Stimulated activated CD4-positive, alpha-beta T cell treated with anti-CD3 and anti-CD28 coated beads, Interleukin-1b, Interleukin-23, amount 100 ng/mL, for 24 hours (primary cell): ENCODE results near the gene RASGEF1C.

Experiments
- DNase-seq, 4 experiments: peaks; one replicate each; pipeline ENCODE4 v3.0.0-alpha.2; 2020; ENCODE audit warnings: low read depth in 4 of 4, low spot score in 1 of 4

RASGEF1C gene

DNA sequence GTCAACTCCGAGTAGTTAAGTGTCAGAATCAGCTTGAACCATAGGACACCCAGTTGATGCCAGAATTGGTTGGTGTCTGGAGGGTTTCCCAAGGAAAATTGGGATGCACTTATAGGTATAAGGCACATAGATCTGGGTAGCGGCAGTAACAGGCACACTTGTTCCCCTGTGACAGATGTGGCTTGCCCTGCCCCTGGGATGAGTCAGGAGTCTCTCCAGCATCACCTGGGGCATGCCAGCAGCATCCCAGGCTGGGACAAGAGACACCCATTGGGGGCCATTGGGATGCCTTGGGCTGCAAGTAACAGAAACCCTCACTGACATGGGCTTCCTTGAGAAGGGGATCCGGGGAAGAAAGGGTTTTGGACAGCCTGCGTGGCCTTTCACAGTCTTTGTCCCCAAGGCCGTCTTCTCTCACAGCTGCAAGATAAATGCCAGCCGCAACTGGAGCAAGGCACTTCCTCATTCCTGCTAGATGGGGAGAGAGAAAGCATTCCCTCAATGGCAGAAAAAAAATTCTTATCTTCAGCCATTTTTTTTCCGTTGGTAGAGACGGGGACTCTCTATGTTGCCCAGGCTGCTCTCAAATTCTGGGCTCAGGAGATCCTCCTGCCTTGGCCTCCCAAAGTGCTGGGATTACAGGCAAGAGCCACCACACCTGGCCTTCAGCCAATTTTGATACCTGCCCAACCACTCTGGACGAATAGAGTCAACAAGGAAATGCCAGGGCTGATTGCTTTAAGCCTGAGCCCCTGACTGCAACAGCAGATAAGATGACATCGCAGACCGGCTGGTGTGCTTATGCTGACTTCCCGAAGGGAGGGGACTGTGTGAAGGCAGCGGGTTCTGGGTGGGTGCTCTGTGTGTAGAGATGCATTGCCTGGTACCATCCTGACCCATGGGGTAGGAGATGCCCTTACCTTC is 124.1 kb downstream of the RASGEF1C start:
- DNase-seq: no peak

DNA sequence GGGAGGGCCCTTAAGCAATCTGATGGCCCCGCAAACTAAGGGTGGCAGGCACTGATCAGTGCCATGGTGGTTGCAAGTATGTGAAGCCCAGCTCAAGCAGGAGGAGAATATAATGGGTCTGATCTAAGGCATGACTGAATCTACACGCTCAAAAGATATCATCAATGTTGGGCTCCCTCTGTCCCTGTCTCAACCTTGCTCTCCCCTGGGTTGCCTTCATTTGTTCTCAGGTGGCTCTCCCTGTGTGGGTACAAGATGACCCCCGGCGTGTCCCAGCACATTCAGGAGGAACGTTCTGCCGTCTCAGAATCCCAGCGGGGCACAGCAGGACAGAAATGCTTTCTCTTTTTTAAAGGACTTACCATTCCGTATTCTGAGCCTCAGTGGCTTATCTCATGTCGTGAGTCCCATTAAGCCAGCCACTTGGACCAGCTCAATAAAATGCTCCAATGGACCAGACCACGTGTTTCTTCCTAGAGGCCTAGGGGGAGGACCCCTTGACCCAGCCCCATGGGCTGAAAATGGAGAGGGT is 125.4 kb downstream of the RASGEF1C start:
- DNase-seq: no peak

DNA sequence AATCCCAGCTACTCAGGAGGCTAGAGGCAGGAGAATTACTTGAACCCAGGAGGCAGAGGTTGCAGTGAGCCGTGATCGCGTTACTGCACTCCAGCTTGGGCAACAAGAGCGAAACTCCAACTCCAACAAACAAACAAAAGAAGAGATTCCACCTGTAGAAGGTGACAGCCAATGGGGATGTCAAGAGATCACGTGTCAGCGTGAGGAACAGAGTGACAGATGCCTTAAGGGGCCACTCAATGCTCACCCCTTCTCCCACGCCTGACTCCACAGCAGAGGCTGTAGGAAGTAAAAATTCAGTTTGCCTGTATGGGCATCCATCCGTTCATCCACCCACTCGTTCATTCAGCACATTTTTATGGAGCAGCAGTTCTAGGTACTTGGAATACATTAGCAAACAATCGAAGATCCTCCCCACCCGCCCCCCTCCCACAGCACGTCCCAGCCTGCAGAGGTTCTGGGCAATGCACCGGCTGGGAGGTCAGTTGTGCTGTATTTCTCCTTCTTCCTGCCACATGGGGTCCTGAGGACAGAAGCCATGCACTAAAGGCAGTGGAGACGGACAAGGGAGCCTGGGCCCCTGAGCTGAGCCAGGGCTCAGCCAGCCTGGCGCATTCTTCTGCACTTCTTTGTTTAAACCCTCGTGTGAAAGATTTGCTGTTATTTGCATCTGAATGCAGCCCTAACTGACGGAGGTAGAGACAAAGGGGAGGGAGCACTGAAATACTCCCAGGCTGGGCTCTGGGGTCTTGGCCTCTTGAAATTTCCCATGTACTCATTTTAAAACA is 126.2 kb downstream of the RASGEF1C start:
- DNase-seq: no peak

DNA sequence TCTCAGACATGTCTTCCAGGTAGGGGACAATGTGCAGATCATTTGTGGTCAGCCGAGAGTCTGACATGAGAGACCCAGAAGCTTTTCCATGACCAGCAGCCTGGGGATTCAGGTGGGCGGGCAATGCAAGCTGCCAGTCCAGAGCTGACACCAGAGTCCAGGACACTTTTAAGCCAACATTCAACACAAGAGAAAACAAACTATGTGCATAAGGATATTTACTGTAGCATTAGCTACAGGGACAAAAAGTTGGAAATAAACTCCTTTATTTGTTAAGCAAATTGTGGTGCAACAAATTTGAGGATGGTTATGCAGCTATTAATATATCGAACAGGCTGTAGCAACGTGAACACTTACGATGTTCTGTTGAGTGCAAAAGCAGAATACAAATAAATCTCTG is 127.5 kb downstream of the RASGEF1C start:
- no peak for DNase-seq

DNA sequence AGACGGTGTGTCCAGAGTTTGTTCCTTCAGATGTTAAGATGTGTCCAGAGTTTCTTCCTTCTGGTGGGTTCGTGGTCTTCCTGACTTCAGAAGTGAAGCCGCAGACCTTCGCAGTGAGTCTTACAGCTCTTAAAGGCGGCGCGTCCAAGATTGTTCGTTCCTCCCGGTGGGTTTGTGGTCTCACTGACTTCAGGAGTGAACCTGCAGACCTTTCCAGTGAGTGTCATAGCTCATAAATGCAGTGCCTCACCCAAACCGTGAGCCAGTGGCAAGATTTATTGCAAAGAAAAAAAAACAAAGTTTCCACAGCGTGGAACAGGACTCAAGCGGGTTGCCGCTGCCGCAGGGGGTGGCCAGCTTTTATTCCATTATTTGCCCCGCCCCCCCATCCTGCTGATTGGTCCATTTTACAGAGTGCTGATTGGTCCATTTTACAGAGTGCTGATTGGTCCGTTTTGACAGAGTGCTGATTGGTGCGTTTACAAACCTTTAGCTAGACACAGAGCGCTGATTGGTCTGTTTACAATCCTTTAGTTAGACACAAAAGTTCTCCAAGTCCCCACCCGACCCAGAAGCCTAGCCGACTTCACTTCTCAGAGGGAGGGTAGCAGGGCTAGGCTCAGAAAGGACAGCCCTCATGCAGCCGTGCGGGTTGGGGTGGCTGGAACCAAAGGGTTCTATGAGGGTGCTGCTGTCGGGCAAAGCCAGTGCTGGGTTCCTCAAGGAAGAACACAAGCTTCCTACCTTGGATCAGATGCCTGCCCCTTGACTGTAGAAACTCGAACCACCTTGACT is 128.3 kb downstream of the RASGEF1C start:
- peak in 3 of 4 experiments; percentile 33 to 43 (median 37) for DNase-seq

DNA sequence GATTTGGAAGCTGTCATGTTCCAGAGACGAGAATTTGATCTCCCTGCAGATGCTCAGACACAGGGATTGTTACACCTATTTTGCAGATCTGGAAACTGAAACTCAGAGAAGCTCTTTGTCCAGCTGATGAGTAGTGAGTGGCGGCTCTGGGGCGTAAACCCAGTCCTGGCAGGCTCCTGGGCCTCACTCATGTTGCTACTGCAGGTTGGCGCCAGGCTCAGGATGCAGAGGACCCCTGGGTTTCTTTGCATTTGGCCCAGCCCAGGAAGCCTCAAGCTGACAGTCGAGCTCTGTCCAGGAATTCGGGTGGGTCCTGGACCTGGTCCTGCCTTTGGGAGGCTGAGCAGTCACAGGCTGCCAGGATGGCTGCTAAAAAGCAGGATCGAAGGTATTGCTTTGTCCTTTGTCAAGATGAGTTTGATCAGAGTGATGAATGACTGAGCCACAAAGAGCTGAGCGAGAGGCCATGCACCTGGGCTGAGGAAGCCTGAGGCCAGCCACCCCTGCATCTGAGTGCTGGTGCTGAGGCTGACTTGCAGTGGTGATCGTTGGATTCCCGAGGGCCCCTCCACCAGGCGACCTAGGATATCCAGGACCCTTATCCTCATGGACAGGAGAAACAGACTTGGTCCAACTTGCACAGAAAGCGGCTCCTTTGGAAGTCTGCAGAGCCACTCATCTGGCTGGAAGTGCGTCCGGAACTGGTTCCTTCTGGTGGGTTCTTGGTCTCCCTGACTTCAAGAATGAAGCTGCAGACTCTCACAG is 129.1 kb downstream of the RASGEF1C start:
- DNase-seq: no peak

DNA sequence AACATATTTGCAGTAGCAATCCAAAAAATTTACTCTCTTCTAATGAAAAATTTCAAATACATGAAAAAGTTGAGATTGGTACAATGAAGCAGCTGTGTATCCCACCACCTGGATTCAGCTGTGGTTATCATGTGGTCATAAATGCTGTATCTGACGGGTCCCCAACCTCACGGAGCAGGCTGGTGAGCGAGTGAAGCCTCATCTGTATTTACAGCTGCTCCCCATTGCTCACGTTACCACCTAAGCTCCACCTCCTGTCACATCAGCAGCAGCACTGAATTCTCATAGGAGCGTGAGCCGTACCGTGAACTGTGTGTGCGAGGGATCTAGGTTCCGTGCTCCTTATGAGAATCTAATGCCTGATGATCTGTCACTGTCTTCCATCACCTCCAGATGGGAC is 130.7 kb downstream of the RASGEF1C start:
- DNase-seq: no peak

DNA sequence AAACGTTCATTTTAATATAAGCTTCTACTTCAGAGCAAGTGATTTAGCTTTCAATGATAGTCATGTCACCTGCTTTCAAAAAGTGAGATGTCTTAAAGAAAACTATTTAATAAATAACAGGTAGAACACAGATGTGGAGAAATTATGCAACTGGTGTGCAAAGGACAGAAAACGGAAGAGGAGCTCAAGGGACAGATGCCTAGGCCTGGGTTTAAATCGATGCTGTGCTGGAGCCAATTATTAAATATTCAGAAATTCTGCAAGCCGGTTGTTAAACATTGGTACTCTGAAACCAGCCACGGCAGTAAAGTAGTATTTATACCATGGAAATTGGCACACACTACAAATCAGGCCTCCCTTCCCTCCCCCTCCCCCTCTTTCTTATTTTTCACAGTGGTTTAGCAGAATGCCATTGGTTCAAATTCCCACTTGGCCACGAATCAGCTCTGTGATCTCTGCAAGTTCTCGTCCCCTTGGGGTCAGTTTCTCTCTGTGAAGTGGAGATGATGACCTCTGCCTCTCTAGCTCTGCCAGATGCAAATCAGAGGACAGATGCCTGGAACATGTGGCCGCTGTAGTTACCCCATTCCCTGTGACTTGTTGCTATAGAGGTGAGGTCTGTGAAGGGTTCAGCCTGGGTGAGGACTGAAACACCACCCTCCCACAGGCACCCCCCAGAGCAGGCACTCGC is 131.3 kb downstream of the RASGEF1C start:
- no peak for DNase-seq

DNA sequence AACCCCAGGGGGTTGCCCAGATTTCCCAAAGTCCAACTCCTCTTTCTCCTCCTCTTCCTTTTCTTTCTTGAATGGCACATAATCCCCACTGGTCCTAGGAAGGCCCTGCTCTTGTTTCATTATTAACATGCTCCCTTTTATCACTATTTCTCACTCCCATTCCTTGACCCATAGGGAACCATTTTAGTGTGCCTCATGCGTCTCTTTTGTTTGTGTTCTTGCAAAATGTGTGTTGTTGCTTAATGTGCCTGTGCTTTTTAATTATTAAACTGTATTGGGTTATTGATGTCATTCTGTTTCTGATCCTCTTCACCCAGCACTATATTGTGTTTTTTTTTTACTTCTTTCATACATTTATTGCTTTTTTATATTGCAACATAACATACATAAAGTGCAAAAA is 133.3 kb downstream of the RASGEF1C start:
- DNase-seq: no peak

DNA sequence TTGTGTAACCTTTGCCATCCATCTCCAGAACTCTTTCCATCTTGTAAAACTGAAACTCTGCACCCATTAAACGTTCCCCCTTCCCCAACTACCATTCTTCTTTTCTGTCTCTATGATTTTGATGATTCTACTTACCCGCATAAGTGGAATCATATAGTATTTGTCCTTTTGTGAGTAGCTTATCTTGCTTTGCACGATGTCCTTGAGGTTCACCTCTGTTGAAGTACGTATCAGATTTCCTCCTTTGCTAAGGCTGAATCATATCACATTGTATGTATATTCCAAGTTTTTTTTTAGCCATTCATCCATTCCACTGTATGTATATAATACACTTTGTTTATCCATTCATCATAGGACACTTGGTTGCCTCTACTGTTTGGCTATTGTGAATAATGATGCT is 134.5 kb downstream of the RASGEF1C start:
- no peak for DNase-seq

DNA sequence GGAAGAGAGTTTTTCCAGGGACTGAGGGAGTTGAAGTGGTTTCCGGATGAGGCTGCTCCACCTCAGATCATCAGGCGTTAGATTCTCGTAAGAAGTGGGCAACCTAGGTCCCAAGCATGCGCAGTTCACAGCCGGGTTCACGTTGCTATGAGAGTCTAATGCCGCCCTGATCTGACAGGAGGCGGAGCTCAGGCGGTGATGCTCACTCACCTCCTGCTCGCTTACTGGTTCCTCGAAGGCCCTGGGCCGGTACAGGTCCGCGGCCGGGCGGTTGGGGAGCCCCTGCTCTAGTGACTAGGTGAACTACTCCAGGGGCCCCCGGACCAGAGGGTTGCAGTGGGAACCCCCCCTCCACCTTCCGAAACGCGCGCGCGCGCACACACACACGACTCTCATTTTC is 136.5 kb downstream of the RASGEF1C start:
- DNase-seq: no peak

DNA sequence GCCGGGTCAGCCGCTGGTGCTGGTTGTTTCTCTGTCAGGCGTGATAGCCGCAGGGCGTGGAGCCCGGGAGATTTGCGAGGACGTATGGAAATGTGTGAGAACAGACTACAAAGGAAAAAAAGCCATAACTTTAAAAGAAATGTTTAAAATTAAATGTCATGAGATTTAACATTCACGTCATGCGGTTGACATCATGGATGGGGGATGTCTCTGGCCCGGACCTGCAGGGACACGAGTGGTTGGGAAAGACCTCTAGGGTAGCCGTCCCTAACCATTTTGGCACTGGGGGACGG is 136.8 kb downstream of the RASGEF1C start:
- DNase-seq: no peak

DNA sequence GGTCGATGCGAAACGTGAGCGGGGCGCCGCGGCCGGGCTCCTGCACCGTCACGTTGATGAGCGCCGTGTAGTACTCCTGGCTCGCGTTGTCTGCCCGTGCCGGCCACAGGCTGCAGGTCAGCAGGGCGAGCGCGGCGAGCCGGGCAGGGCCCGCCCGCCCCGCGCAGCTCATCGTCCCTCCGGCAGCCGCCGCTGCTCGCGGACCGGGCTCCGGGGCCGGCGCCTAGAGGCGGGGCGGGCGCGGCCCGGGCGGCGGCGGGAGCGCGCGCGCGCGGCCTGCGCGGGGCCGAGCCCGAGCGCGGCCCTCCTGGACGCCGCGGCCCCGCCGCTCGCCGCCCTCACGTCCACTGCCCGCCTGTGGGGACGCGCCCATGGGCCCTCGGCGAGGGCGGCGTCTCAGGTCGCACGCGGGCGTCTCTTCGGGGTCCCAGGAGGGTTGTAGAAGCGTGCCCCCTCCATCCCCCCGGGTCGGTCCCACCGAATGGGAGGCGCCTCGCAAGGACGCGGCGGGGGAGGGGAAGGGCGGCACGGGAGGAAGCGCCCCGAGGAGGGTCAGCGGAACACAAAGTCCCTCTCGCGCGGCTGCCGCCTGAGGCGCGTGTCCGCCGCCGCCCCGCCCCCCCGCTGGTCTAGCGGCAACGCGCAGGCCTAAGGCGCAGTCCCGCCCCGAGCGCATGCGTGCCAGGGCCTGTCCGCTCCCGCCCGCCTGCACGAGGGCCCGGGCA is 137.3 kb downstream of the RASGEF1C start, which contains the start of gene RNF130:
Gene RNF130 (minus strand): TSS at position 229 of the 725 bp plus-strand sequence. CDS start 57 bp downstream, at position 172.
- peak; percentile 74 to 84 (median 80) for DNase-seq

DNA sequence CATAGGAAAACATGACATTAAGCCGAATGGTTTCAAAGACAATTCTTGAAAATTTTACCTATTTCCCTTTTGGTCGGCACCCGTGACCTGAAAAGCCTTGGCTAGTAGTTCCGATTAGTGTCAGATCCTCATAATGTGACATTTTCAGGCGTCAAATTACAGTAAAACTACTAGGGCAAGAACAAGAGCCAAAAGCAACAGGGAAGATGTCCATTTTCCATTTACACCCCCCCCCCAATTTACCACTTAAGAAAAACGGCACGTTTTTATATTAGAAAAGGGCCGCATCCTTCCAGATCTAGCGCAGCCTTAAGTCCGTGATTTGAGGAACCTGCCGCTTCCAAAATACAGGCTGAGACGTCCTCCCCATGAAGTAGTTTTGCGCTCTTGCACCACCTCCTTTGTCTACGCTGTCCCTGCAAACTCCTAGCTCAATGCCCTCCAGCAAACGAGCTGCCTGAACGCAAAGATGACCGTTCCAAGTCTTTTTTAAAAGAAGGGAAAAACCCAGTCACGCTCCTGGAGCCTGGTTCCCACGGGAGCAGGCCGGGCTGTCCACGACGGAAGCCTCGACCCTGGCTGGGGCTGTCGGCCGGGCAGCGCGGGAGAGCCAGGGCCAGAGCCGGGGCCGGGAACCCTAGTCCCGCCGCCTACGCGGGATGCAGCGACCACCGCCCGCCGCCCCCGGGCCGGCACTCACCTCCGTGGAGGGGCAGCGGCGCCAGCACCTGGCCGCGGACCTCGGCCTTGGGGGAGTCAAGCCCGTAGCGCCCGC is 138.1 kb downstream of the RASGEF1C start:
- DNase-seq: no peak

DNA sequence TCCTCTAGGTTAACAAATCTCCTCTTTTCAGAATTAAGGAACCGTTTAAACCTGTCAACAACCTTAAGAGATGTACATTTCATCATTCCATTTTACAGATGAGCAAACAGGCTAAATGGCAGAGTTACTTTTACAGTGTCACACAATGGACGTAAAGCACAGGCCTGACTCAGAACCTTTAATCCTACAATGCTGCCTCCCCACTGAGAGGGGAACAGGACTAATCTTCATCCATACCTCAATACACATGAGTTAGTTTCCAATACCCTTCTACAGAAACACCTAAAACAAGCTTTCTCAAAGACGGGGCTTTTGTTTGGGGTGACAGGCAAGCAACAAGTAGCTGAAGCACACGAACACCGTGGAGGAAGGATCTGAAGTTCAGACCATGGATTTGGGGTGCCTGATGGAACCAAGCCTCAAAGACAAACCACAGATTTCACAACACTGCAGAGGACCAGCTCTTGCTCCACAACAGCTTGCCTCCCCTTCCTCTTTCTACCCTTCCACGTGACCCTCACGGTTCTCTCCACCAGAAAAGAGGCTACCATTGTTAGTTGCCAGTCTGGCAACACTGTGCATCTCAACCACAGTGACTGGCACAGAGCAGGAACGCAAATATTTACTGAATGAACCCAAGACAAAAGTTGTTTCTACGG is 139.3 kb downstream of the RASGEF1C start:
- no peak for DNase-seq

DNA sequence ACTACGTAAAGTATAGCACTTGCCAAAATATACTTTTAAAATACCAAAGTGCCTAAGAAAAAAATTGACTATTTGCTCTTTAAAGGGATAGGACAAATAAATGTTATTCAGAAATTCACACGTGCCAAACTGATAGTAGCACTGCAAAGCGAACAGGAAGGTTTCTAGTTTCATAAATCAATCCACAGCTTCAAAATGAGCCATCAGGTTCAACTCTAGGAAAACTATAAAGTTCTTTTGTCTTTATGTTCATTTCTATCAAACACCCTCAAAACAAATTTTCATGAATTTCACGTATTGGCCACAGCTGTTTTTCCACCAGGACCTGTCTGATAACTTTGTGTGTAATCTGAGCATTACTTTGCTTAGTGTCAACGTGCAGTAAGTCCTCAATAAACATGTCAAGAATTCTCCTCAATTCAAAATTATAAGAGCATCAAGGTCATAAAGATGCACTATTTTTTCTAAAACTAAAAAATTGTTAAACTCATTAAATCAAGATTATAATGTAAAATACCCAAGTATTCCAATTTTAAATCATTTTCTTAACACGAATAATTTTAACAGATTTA is 140.4 kb downstream of the RASGEF1C start:
- no peak for DNase-seq

DNA sequence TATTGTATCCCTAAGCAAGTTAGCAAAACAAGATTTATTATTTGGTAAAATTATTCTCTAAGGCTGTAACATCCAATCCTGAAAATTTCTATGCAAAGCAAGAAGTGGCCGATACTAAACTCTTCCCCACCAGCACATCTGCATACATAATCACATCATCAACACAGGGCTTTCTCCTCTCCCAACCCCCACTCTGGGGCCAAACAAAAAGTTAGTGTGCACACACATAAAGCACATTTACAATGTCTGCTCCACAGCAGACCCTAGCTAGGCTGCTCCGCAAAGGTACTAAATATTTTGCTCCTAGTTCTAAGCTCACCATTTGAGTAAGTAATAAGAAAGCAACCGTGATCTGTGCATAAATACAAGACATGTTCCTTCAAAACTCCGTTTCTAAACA is 141.0 kb downstream of the RASGEF1C start:
- no peak for DNase-seq

DNA sequence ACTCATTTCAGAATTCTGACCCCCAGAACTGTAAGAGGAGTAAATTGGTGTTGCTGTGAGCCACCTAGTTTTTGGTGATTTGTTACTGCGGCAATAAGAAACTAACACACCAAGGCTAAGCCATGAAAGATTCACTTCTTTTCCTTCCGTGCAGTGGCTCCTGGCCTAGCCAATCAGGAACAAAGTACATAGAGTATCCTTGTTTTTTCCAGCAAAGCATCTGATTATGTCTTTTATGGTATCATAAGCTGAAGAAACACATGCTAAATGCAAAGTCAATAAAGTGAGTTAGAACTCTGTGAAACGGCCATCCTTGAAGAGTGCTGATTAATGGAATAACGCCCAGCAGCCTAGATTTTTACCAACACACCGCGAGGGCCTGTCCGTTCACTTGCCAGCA is 148.8 kb downstream of the RASGEF1C start:
- DNase-seq: no peak
